PC-9 (cell line): ENCODE results near the gene ZNF516. TPM values are rescaled to one million over a fixed set of nuclear protein-coding genes. Genes with fewer than 3 reads are reported as not detected.

Source experiments
- BruUV-seq: library from RNA; stranded (reverse); fragments of 400-500 nt; replicated peaks from 2 replicates; lab custom pipeline; 2021; lab: Mats Ljungman, UMichigan
- CTCF ChIA-PET: fragments of 300-600 bp; sonication (Branson Sonifier 250); formaldehyde crosslinking; loops from one replicate; lab custom pipeline; 2022; ENCODE audit warnings: antibody characterized with exemption; lab: Charles Lee
- POLR2A ChIA-PET: fragments of 300-600 bp; sonication (Branson Sonifier 250); formaldehyde crosslinking; loops from one replicate; lab custom pipeline; 2022; ENCODE audit warnings: antibody characterized with exemption; ENCODE audit not compliant: unreplicated experiment; lab: Charles Lee
- DNase-seq, 2 experiments: peaks; one replicate each; pipeline versions ENCODE4 v3.0.0 to v3.0.0-alpha.2; 2015 to 2022; ENCODE audit warnings: mixed read lengths in 1 of 2
- H2AFZ ChIP-seq: fragments of 200-600 bp; sonication (generic); 2 replicates; pipeline ENCODE4 v1.8.1; 2017; ENCODE audit warnings: antibody characterized with exemption
- H3F3A ChIP-seq: fragments of 200-600 bp; sonication (generic); 2 replicates; pipeline ENCODE4 v1.8.1; 2017; ENCODE audit warnings: antibody characterized with exemption, mild to moderate bottlenecking, low read depth; ENCODE audit not compliant: insufficient read depth
- H3K27ac ChIP-seq: fragments of 200-600 bp; sonication (generic); 2 replicates; pipeline ENCODE4 v1.6.1; 2016; ENCODE audit warnings: mixed run types
- H3K27me3 ChIP-seq: fragments of 200-600 bp; sonication (generic); 2 replicates; pipeline ENCODE4 v1.6.1; 2016; ENCODE audit warnings: low read depth, mixed run types; ENCODE audit not compliant: insufficient read depth
- H3K36me3 ChIP-seq: fragments of 200-600 bp; sonication (generic); 2 replicates; pipeline ENCODE4 v1.6.1; 2016; ENCODE audit warnings: low read depth, mixed run types
- H3K4me1 ChIP-seq: fragments of 200-600 bp; sonication (generic); replicated peaks from 2 replicates; pipeline ENCODE4 v1.6.1; 2016; ENCODE audit warnings: mixed run types; ENCODE audit not compliant: insufficient read depth
- H3K4me2 ChIP-seq: fragments of 200-600 bp; sonication (generic); 2 replicates; pipeline ENCODE4 v1.6.1; 2017; ENCODE audit warnings: mixed run types
- H3K4me3 ChIP-seq: fragments of 200-600 bp; sonication (generic); 2 replicates; pipeline ENCODE4 v1.6.1; 2016; ENCODE audit warnings: mixed run types
- H3K79me2 ChIP-seq: fragments of 200-600 bp; sonication (generic); 2 replicates; pipeline ENCODE4 v1.6.1; 2017; ENCODE audit warnings: low read depth, mixed run types
- H3K9me2 ChIP-seq: fragments of 200-600 bp; sonication (generic); 2 replicates; pipeline ENCODE4 v1.8.1; 2017; ENCODE audit warnings: mild to moderate bottlenecking; ENCODE audit not compliant: insufficient read depth
- H3K9me3 ChIP-seq: fragments of 200-600 bp; sonication (generic); 2 replicates; pipeline ENCODE4 v1.8.1; 2016; ENCODE audit warnings: low read depth; ENCODE audit not compliant: insufficient read depth
- H4K20me1 ChIP-seq: fragments of 200-600 bp; sonication (generic); 2 replicates; pipeline ENCODE4 v1.8.1; 2017; ENCODE audit not compliant: insufficient read depth
- CTCF ChIP-seq: fragments of 200-600 bp; sonication (generic); conservative IDR thresholded peaks from 2 replicates; pipeline ENCODE4 v1.6.1; 2017; ENCODE audit warnings: mixed run types, antibody characterized with exemption, mild to moderate bottlenecking, moderate library complexity
- EZH2 ChIP-seq: fragments of 200-600 bp; sonication (generic); IDR thresholded peaks from 2 replicates; pipeline ENCODE4 v1.8.0; 2017; ENCODE audit warnings: antibody characterized with exemption, low read depth
- intact Hi-C: fragments of 100-400 bp; cut with micrococcal nuclease; formaldehyde crosslinking; loops from one replicate; pipeline ENCODE4 v1.10.0; 2022; ENCODE audit not compliant: unreplicated experiment
- total RNA-seq: library from RNA; stranded (reverse); gene quantifications from 2 replicates; pipeline ENCODE4 v1.2.3, GENCODE V29; 2021

The ZNF516 gene
- total RNA-seq, 1 experiment from 2014 or later, result 32.7 TPM

- TF ChIP-seq CTCF (no peak), EZH2 (no peak)
- Histone ChIP-seq H3K27ac (no peak overlapping the region), H4K20me1 (no peaks in the 10 kb centered on the region; the same call in none of the 2 replicates), H2AFZ (no peak overlapping the region), H3K4me1 (peaks cover 45% of the 10 kb centered on the region), H3K79me2 (peaks cover 74% of the 10 kb centered on the region), H3K36me3 (0 out of 2 replicates have a peak, but pooled peaks cover 6% of the 10 kb centered on the region), H3K9me3 (no peaks in the 10 kb centered on the region), H3F3A (peaks cover 36% of the 10 kb centered on the region), H3K4me2 (no peak overlapping the region), H3K4me3 (no peak overlapping the region), H3K27me3 (no peaks in the 10 kb centered on the region), H3K9me2 (no peaks in the 10 kb centered on the region)
- BruUV-seq, result no TSS peak
- CTCF ChIA-PET, result no interaction called here
- no peak for DNase-seq
- intact Hi-C loops, result loop anchor here (5.0 kb wide), 1 partner anchor 88 kb away; no protein-coding TSS in a partner anchor
- POLR2A ChIA-PET, result no interaction called here
Observed at GRCh38 chr18:76479351-76480238, 15.4 kb downstream of the ZNF516 start.

DNA sequence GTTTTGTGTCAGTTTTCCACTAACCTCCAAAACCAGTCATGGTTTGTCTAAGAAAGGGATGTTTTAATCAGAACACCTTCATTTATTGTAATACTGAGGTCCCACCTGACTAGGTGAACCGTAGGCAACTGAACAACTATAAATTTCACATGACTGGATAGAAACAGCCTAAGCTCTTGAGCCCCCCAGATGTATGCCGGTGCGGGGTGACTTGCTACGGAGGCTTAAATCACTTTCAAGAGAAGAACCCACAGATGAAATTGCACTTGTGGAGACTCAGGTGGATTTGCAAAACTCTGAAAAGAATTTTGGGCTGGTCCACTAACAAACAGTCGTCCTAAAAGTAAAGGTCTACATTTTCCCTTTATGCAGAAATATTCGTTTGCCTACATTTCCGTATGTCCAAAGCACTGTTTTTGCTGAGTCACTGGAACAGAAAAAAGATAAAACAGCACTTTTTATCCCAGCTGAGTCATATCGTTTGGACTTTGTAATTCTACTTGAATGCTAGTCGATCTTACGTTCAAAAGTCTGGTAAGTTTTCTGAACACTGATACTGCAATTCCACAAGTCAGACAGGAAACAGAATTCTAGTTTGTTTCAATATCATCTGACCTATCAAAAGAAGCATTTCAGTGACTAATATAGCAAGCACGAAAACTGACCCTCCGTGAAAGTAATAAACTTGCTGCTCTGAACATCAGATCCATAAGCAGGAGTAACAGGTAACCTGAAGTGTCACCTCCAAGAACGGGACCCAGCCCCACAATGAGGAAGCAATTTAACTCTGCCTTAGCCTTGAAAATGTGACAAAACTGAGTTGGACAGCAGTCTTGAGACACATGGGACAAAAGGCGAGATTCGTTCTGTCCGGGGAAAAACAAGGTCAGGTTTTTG is 18.1 kb downstream of the ZNF516 start:
- DNase-seq, result peak; percentile 52 to 98
- TF ChIP-seq CTCF, result no peak
- TF ChIP-seq EZH2, result no peak
- Histone ChIP-seq H3F3A (peaks cover 36% of the 10 kb centered on the region), H3K4me2 (peak overlapping the region; percentile 89), H2AFZ (peak overlapping the region; percentile 18; the same call in 1 of the 2 replicates), H3K36me3 (peaks cover 3% of the 10 kb centered on the region; the same call in 1 of the 2 replicates), H4K20me1 (no peaks in the 10 kb centered on the region; the same call in none of the 2 replicates), H3K4me3 (peak overlapping the region; percentile 46), H3K9me2 (no peaks in the 10 kb centered on the region), H3K27me3 (no peaks in the 10 kb centered on the region), H3K9me3 (no peaks in the 10 kb centered on the region), H3K4me1 (peaks cover 51% of the 10 kb centered on the region), H3K79me2 (peaks cover 75% of the 10 kb centered on the region), H3K27ac (peak overlapping the region; percentile 94)
- TSS peak; percentile 40 for BruUV-seq
- ChIA-PET POLR2A (interaction anchor here (0.8 kb wide), 1 partner anchor 157 kb away, joined by 3 read pairs; no protein-coding TSS in a partner anchor), CTCF (interaction anchor here (0.9 kb wide), 1 partner anchor 210 kb away, joined by 3 read pairs; no protein-coding TSS in a partner anchor)
- intact Hi-C loops, result loop anchor here (1.0 to 5.0 kb wide), 3 partner anchors 16 to 90 kb away; no protein-coding TSS in a partner anchor
